HG03039 (cell line): ENCODE data around the gene LPCAT2.

Experiments used
- ATAC-seq: cut with Tn5 transposase; IDR thresholded peaks from one replicate; pipeline ENCODE4 v1.9.1; 2021; ENCODE audit warnings: mild to moderate bottlenecking, moderate library complexity; ENCODE audit not compliant: unreplicated experiment

Gene LPCAT2

DNA sequence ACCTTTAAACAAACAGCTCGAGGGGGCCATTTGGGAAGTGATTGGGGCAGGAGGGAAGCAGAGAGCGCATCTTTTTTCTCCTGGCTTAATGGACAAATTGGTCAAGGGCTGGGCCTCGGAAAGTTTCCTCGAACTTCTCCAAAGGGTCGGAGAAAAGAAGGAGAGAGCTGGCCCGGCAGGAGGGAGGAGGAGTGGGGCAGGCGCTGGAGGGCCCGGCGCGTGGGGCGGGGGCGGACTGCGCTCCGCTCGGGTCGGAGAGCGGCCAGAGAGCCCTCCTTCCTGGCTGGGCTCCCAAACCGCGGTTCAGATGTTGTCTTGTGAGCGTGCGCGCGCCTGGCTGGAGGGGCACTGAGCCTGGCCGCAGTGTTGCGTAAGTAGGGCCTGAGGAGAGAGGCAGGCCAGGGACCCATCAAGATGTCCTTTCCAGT is 28.6 kb upstream of the LPCAT2 start:
- no peak for ATAC-seq

DNA sequence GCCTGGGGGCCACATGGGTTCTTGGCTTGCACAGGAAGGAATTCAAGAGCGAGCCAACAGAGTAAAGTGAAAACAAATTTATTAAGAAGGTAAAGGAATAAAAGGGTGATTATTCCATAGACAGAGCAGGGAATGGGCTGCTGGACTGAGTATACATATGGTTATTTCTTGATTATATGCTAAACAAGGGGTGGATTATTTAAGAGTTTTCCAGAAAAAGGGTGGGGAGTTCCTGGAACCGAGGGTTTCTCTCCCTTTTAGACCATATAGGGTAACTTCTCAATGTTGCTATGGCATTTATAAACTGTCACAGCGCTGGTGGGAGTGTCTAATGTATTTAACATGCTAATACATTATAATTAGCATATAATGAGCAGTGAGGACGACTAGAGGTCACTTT is 27.8 kb upstream of the LPCAT2 start:
- no peak for ATAC-seq

- ATAC-seq, result no peak
Observed at GRCh38 chr16:55482056-55482455, 26.8 kb upstream of the LPCAT2 start.

DNA sequence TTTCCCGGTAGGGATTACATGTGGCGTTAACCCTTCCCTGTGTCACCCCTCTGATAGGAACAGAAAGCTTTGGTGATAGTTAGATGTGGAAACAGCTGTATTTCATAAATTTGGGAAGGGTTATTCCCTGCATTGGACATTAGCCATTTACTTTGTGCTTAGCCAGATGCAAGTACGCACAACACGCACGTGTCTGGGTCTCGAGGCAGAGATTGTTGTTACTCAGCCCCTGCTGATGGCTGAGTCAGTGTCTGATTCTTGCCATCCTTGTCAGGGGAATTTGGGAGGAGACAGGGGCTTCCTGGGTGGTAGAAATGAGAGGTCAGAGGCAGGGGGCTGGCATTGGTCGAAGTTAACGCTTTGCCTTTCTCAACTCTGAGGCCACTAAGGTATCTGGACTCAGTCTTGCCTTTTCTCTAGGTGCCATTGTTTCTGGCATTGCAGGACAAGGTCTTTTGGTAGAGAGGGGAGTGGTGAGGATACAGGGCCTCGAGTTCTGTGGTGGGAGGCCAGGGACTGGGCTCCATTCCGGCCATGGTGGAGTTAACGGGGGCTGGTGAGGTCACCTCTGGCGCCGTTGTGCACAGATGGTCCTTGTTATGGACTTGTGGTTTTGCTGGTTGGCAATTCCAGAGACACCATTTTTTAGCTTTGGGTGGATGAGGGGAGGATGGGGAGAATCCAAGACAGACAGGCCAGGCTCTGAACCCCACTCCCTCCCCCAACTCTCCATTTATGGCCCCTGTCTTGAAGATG is 21.6 kb upstream of the LPCAT2 start:
- no peak for ATAC-seq

GRCh38 chr16:55488306-55488705 is 20.6 kb upstream of the LPCAT2 start:
- ATAC-seq, result no peak

DNA sequence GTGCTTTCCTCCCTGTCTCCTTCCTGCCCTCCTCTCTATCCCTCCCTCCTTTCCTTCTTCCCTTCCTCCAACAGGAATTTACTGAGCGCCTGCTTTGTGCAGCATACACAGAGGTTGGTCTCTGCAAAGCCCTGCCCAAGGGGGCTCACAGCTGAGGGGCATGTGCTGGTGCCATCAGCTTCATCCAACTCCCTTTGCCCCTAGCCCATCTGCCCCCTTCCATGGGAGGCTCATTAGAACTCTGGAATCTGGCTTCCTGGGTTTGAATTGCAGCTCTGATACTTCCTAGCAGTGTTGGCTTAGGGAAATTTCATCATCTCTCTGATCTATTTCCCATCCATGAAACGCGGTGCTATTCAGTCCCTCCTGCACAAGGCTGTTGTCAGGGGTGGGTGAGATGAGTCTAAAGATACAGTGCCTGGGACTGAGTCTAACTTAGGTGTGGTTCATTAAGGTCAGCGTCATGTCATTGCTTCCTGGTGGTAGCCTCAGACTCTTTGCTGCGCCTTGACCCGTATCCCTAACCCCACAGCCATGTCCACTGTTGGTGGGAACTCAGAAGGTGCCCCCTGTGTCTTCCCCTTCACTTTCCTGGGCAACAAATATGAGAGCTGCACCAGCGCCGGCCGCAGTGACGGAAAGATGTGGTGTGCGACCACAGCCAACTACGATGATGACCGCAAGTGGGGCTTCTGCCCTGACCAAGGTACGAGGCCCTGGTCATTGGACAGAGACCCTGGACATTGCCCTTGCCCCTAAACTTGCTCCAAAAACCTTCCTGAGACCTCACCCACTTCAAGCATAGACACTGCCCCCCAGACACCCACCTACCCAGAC is 19.5 kb upstream of the LPCAT2 start:
- no peak for ATAC-seq

DNA sequence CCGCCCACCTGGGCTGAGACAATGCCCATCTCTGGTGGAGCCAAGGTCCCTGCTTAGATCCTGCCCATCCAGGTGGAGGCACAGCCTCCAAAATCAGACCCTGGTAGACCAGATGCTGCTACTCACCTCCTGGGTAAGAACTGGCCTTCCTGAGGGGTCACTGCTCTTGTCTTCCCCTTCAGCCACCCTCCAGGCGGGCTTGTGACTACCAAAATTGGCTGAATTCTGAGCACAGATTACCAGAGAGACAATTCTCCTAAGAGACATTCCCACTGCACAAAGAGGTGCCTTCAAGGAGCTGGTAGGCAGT is 19.0 kb upstream of the LPCAT2 start:
- no peak for ATAC-seq

GRCh38 chr16:55490301-55490700 is 18.6 kb upstream of the LPCAT2 start:
- ATAC-seq, result no peak

- no peak for ATAC-seq
Observed at GRCh38 chr16:55491691-55492090, 17.2 kb upstream of the LPCAT2 start.

DNA sequence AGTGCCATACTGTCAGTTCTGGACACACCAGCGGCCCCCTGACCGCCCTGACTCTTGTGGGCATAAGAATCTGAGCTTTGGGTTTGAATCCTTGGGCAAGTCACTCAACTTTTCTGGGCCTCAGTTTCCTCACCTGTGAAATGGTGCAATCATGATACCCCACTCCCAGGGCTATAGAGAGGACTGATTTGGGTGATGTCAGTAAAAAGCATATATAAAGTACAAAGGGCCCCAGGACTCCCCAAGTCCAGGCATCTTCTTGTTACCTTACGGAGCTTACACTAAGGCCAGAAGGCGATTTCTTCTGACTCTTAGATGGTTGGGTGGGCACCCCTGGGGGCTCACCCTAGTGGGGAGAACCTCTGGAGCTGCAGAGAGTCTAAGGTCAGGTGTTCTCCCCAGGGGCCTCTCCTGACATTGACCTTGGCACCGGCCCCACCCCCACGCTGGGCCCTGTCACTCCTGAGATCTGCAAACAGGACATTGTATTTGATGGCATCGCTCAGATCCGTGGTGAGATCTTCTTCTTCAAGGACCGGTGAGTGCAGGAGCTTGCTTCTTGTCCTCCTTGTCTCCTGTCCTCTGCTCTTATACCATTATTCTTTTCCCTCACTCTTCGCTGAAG is 16.0 kb upstream of the LPCAT2 start:
- ATAC-seq, result no peak

- ATAC-seq, result no peak
Observed at GRCh38 chr16:55494994-55495421, 13.9 kb upstream of the LPCAT2 start.

- no peak for ATAC-seq
Observed at GRCh38 chr16:55495616-55496289, 13.1 kb upstream of the LPCAT2 start.

DNA sequence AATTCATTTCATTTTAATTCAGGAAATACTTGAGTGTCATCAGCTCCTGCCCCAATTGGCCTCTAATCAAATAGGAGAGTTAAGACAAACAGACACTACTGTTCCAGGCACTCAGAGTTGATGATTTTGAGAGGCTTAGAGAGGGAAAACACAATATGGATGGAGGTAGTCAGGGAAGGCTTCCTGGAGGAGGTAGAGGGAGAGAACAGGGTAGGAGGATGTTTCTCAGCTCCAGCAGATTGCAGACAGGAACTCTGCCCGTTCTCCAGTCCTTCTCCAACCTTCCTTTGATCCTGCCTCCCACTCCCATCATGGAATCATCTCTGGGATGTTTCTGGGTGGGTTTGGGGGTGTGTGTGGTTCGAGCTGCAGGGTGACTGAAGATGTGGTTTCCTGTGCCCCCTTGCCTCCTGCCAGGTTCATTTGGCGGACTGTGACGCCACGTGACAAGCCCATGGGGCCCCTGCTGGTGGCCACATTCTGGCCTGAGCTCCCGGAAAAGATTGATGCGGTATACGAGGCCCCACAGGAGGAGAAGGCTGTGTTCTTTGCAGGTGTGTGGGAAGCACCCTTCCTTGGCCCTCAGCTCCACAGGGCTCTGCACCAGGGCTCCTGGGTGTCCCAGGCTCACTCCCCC is 12.2 kb upstream of the LPCAT2 start:
- ATAC-seq, result no peak

GRCh38 chr16:55497558-55497957 is 11.3 kb upstream of the LPCAT2 start:
- ATAC-seq, result no peak

GRCh38 chr16:55498101-55498500 is 10.8 kb upstream of the LPCAT2 start:
- no peak for ATAC-seq

- ATAC-seq, result no peak
Observed at GRCh38 chr16:55499281-55499680, 9.6 kb upstream of the LPCAT2 start.

- ATAC-seq, result no peak
Observed at GRCh38 chr16:55499951-55500529, 8.8 kb upstream of the LPCAT2 start.

DNA sequence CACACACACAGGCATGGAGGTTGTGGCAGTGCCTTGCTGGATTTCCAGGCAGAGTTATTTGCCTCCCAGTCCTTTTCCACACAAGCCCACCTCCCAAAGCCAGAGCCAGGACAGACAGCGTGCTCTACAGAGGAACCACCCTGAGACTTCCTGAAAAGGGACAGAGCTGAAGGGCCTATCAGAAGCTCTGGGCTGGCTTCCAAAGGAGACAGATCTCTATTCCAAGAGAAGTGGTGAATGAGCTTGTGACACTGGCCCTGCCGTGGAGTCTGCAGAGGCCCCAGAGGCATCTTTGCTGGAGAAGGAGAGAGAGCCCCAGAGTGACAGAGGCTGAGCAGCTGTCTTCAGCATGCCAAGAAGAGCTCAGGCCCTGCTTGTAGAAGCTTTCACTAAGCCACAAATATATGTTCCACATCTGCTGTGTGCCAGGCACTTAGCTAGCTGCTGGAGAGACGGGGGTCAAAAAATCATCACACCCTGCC is 8.3 kb upstream of the LPCAT2 start:
- no peak for ATAC-seq

GRCh38 chr16:55501549-55502322 is 7.1 kb upstream of the LPCAT2 start:
- no peak for ATAC-seq
